Measurements from ENCODE around the gene MFSD8. TPM values are rescaled to one million over a fixed set of nuclear protein-coding genes. Genes with fewer than 3 reads are reported as not detected.
"Not testable (repeated sequence)": the region's sequence is repeated elsewhere in the genome, so short reads cannot be mapped to it uniquely, and the experiment has no call there.

Gene MFSD8
- total RNA-seq, 1 donor from 2014 or later, result 30.8 TPM

DNA sequence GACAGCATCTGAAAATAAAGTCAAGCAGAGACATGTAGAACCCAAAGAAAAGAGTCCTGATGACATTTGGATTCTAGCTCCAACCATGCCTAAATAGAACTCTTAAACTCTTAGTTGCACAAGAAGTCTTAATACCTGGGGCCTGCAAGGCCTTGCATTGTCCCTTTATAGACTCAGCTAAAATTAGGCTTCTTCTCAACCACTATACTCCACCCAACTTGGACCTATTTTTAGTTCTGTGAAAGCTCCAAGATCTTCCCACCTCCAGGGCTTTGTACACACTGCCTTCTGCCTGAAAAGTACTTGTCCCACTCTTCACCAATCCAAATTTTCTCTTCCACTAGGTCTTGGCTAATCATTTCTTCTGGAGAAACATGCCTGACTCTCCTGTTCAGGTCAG, 47.8 kb downstream of the MFSD8 start:
- Mint-ChIP-seq H3K4me1 (no peaks in the 10 kb centered on the region), H3K27ac (no peak overlapping the region), H3K4me3 (no peak overlapping the region), H3K36me3 (ENCODE audit: low read depth) (peaks cover 37% of the 10 kb centered on the region), H3K9me3 (no peaks in the 10 kb centered on the region), H3K27me3 (no peaks in the 10 kb centered on the region)
- intact Hi-C loops (cut with micrococcal nuclease), result no loop called here
- ATAC-seq (ENCODE audit: low read depth), result no peak
- CTCF ChIA-PET, result no interaction called here
- DNase-seq, result no peak
- POLR2A ChIA-PET, result no interaction called here
- TF ChIP-seq, protein P1, sequence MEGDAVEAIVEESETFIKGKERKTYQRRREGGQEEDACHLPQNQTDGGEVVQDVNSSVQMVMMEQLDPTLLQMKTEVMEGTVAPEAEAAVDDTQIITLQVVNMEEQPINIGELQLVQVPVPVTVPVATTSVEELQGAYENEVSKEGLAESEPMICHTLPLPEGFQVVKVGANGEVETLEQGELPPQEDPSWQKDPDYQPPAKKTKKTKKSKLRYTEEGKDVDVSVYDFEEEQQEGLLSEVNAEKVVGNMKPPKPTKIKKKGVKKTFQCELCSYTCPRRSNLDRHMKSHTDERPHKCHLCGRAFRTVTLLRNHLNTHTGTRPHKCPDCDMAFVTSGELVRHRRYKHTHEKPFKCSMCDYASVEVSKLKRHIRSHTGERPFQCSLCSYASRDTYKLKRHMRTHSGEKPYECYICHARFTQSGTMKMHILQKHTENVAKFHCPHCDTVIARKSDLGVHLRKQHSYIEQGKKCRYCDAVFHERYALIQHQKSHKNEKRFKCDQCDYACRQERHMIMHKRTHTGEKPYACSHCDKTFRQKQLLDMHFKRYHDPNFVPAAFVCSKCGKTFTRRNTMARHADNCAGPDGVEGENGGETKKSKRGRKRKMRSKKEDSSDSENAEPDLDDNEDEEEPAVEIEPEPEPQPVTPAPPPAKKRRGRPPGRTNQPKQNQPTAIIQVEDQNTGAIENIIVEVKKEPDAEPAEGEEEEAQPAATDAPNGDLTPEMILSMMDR (IDR thresholded peaks at IDR 0.05), result no peak

DNA sequence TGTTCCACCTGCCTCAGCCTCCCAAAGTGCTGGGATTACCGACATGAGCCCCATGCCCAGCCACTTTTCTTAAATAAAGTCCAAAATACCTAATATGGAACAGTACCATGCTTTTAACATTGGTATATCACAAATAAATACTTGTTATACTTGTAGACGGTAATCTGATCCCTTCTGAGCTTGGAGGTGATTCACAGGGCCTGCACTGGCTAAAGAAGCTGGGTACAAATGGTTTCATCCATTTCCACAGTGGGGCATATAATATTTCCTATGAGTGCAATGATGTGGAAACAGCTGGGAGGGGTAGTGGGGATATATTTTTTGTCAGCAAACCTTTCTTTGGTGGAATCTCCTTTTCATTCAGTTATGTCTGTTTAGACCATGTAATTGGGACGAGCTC, 48.5 kb downstream of the MFSD8 start:
- POLR2A ChIA-PET, result no interaction called here
- CTCF ChIA-PET, result no interaction called here
- no peak for ATAC-seq (ENCODE audit: low read depth)
- peaks cover 32% of the 10 kb centered on the region for H3K36me3 Mint-ChIP-seq (ENCODE audit: low read depth)
- H3K27me3 Mint-ChIP-seq, result no peaks in the 10 kb centered on the region
- no peak overlapping the region for H3K27ac Mint-ChIP-seq
- H3K4me1 Mint-ChIP-seq, result no peaks in the 10 kb centered on the region
- intact Hi-C loops (cut with micrococcal nuclease), result no loop called here
- H3K9me3 Mint-ChIP-seq, result no peaks in the 10 kb centered on the region
- H3K4me3 Mint-ChIP-seq, result no peak overlapping the region
- no peak for DNase-seq
- TF ChIP-seq, protein P1 (IDR thresholded peaks at IDR 0.05), result no peak

DNA sequence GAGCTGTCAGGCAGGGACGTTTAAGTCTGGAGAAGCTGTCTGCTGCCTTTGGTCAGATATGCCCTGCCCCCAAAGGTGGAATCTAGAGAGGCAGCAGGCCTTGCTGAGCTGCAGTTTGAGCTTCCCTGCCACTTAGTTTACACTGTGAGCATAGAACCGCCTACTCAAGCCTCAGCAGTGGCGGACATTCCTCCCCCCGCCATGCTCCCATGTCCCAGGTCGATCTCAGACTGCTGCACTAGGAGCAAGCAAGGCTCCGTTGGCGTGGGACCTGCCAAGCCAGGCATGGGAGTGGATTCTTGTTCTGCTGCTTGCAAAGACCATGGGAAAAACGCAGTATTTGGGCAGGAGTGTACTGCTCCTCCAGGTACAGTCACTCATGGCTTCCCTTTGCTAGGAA, 59.9 kb downstream of the MFSD8 start:
- H3K4me3 Mint-ChIP-seq, result no peak overlapping the region
- H3K36me3 Mint-ChIP-seq (ENCODE audit: low read depth), result no peaks in the 10 kb centered on the region
- POLR2A ChIA-PET, result no interaction called here
- no peak overlapping the region for H3K27ac Mint-ChIP-seq
- intact Hi-C loops (cut with micrococcal nuclease), result no loop called here
- ATAC-seq (ENCODE audit: low read depth) (no peak), DNase-seq (no peak)
- TF ChIP-seq, protein P1 (IDR thresholded peaks at IDR 0.05), result no peak
- CTCF ChIA-PET, result no interaction called here
- no peaks in the 10 kb centered on the region for H3K27me3 Mint-ChIP-seq
- peaks cover 7% of the 10 kb centered on the region for H3K9me3 Mint-ChIP-seq
- H3K4me1 Mint-ChIP-seq, result no peaks in the 10 kb centered on the region

DNA sequence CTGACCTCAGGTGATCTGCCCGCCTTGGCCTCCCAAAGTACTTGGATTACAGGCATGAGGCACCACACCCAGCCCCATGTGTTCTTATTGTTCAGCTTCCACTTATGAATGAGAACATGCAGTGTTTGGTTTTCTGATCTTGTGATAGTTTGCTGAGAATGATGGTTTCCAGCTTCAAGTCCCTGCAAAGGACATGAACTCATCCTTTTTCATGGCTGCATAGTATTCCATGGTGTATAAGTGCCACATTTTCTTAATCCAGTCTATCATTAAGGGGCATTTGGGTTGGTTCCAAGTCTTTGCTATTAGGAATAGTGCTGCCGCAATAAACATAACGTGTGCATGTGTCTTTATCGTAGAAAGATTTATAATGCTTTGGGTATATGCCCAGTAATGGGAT, 65.3 kb downstream of the MFSD8 start:
- ATAC-seq (ENCODE audit: low read depth); DNase-seq; H3K9me3 Mint-ChIP-seq; CTCF ChIA-PET; H3K27ac Mint-ChIP-seq; H3K4me1 Mint-ChIP-seq; H3K27me3 Mint-ChIP-seq; H3K4me3 Mint-ChIP-seq; H3K36me3 Mint-ChIP-seq (ENCODE audit: low read depth); intact Hi-C loops (cut with micrococcal nuclease): not testable (repeated sequence)
- POLR2A ChIA-PET, result interaction anchor here (0.7 kb wide), 1 partner anchor 9 kb away, joined by 4 read pairs; no protein-coding TSS in a partner anchor

DNA sequence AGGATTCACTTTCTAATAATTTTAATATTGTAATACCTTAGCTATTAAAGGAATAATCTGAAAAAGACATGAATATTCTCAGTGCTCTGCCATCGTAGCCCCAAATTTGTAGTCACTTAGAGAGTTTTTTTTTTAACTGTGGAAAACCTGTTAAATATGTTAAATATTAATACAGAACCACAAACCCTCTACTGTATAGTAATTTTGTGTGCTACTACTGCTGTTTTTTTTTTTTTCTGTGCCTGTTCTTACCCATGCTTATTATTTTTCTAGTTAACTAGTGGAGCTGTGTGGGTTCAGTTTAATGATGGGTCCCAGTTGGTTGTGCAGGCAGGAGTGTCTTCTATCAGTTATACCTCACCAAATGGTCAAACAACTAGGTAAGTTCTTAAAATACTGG, 68.4 kb downstream of the MFSD8 start:
- CTCF ChIA-PET, result interaction anchor here (0.6 kb wide), 1 partner anchor 247 kb away, joined by 3 read pairs; no protein-coding TSS in a partner anchor
- no peaks in the 10 kb centered on the region for H3K4me1 Mint-ChIP-seq
- H3K27me3 Mint-ChIP-seq, result no peaks in the 10 kb centered on the region
- H3K9me3 Mint-ChIP-seq, result peaks cover 3% of the 10 kb centered on the region
- no peak overlapping the region for H3K27ac Mint-ChIP-seq
- intact Hi-C loops (cut with micrococcal nuclease), result no loop called here
- H3K4me3 Mint-ChIP-seq, result no peak overlapping the region
- peaks cover 4% of the 10 kb centered on the region for H3K36me3 Mint-ChIP-seq (ENCODE audit: low read depth)
- DNase-seq (no peak), ATAC-seq (ENCODE audit: low read depth) (no peak)
- TF ChIP-seq, protein P1 (IDR thresholded peaks at IDR 0.05), result no peak
- POLR2A ChIA-PET, result no interaction called here

DNA sequence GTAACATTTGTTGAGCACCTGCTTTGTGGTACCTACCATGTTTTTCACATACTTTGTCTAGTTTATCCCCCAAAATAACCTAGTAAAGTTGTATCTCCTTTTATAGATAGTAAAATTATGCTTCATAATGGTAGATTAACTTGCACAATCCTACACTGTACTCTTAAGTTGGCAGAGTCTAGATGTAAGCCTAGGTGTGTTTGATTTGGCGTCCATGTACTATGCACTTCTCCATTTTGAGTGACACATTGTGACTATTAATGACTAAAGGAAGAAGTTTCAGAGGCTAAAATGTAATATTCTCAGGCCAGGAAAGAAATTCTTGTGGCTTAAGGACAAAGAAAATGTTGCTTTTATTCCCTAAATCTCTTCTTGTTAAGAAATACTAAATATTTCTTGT, 68.9 kb downstream of the MFSD8 start:
- CTCF ChIA-PET, result interaction anchor here (0.6 kb wide), 1 partner anchor 247 kb away, joined by 3 read pairs; no protein-coding TSS in a partner anchor
- TF ChIP-seq, protein P1 (IDR thresholded peaks at IDR 0.05), result no peak
- Mint-ChIP-seq H3K27ac (no peak overlapping the region), H3K9me3 (peaks cover 3% of the 10 kb centered on the region), H3K36me3 (ENCODE audit: low read depth) (peaks cover 4% of the 10 kb centered on the region), H3K4me3 (no peak overlapping the region), H3K4me1 (no peaks in the 10 kb centered on the region), H3K27me3 (no peaks in the 10 kb centered on the region)
- POLR2A ChIA-PET, result no interaction called here
- DNase-seq (no peak), ATAC-seq (ENCODE audit: low read depth) (no peak)
- intact Hi-C loops (cut with micrococcal nuclease), result no loop called here

Measured in activated B cell treated with CpG ODN at 0.5 μM for 24 hours (primary cell).